ENCODE data around the gene PLEKHM1.
"Not testable (repeated sequence)": the region's sequence is repeated elsewhere in the genome, so short reads cannot be mapped to it uniquely, and the experiment has no call there.

- not testable (repeated sequence) for TF ChIP-seq POLR2A (IDR thresholded peaks at IDR 0.05; ENCODE audit: low read length); GATA1 (IDR thresholded peaks at IDR 0.05; ENCODE audit: low read depth, low read length)
Measured at GRCh38 chr17:45451660-45452059, 38.9 kb downstream of the PLEKHM1 start.
